ENCODE results near the gene TASP1. TPM values are rescaled to one million over a fixed set of nuclear protein-coding genes. Genes with fewer than 3 reads are reported as not detected.
A peak's percentile ranks its signal among the peaks of the same experiment; 100 is the strongest.
"Not testable (repeated sequence)": the region's sequence is repeated elsewhere in the genome, so short reads cannot be mapped to it uniquely, and the experiment has no call there.

Gene TASP1
- total and polyA plus RNA-seq, 8 donors, result 2.9 to 33.8 (median 6.9) TPM

DNA sequence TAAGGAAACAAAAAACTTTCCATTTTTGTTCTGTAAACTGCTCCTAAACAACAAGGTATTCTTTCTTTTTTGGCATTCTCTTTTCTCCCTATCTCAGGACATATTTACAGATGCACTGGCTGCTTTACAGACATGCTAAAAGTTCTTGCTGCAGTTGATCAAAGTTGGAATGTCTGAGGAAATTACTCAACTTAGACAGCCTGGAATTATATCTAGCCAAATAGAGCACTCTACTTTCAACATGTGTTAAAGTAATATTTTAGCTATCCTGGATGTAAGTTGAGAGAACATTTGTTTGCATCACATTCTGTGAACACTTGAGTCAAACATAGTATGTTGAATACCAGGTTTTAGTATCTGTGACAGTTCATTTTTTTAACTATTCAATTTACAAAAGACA is 24.8 kb downstream of the TASP1 start:
- peaks cover 0 to 11% (median 0%) of the 10 kb centered on the region in 4 donors for H3K4me1 ChIP-seq
- H3K4me3 ChIP-seq, result no peak overlapping the region
- H3K27ac ChIP-seq, result no peak overlapping the region
- H3K9me3 ChIP-seq, result no peaks in the 10 kb centered on the region
- H3K27me3 ChIP-seq, result no peaks in the 10 kb centered on the region
- H3K36me3 ChIP-seq, result peaks cover 0 to 16% (median 12%) of the 10 kb centered on the region in 4 donors
- DNase-seq, result peak in 1 of 2 donors; percentile 40
- intact Hi-C loops (cut with DNase I; ENCODE audit: low total_unique reads), result no loop called here
- TF ChIP-seq POLR2A (IDR thresholded peaks at IDR 0.05), result no peak
- TF ChIP-seq EP300 (IDR thresholded peaks at IDR 0.05), result no peak
- TF ChIP-seq, protein P1, sequence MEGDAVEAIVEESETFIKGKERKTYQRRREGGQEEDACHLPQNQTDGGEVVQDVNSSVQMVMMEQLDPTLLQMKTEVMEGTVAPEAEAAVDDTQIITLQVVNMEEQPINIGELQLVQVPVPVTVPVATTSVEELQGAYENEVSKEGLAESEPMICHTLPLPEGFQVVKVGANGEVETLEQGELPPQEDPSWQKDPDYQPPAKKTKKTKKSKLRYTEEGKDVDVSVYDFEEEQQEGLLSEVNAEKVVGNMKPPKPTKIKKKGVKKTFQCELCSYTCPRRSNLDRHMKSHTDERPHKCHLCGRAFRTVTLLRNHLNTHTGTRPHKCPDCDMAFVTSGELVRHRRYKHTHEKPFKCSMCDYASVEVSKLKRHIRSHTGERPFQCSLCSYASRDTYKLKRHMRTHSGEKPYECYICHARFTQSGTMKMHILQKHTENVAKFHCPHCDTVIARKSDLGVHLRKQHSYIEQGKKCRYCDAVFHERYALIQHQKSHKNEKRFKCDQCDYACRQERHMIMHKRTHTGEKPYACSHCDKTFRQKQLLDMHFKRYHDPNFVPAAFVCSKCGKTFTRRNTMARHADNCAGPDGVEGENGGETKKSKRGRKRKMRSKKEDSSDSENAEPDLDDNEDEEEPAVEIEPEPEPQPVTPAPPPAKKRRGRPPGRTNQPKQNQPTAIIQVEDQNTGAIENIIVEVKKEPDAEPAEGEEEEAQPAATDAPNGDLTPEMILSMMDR (IDR thresholded peaks at IDR 0.05), result no peak

DNA sequence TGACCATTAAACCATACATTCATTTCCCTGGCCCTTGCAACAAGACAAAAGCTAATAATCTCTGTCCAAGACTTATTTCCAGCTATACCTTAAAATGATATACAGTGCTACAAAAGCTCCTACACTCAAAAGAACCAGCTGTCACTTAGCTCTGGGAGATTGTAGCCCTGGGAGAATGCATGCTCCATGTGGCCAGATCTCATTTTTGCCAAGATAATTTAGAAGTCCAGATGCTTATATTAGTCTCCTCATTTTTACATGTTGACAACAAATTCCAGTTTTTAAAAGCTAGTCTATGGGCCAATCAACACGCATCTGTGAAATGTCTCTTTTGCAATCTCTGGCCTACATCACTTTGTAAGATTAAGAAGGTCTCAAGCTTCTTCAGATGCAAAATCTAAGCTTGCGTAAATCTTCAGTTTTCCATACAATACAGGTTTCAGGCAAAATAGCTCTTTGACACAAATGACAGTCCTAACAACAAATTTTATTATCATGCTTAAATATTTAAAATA is 27.1 kb downstream of the TASP1 start:
- Histone ChIP-seq H3K27ac (no peak overlapping the region), H3K4me1 (peaks cover 0 to 11% (median 0%) of the 10 kb centered on the region in 4 donors), H3K9me3 (no peaks in the 10 kb centered on the region), H3K4me3 (no peak overlapping the region), H3K36me3 (peaks cover 0 to 13% (median 11%) of the 10 kb centered on the region in 4 donors), H3K27me3 (no peaks in the 10 kb centered on the region)
- intact Hi-C loops (cut with DNase I; ENCODE audit: low total_unique reads), result no loop called here
- WGBS, 5 donors, result 89 to 99% (median 96%) methylated on average over 2 of the region's 2 CpGs
- TF ChIP-seq EP300 (IDR thresholded peaks at IDR 0.05) (no peak), POLR2A (IDR thresholded peaks at IDR 0.05) (no peak), POLR2AphosphoS5 (IDR thresholded peaks at IDR 0.05) (no peak)
- TF ChIP-seq, protein P1 (IDR thresholded peaks at IDR 0.05), result no peak
- DNase-seq, result peak in 1 of 2 donors; percentile 10

DNA sequence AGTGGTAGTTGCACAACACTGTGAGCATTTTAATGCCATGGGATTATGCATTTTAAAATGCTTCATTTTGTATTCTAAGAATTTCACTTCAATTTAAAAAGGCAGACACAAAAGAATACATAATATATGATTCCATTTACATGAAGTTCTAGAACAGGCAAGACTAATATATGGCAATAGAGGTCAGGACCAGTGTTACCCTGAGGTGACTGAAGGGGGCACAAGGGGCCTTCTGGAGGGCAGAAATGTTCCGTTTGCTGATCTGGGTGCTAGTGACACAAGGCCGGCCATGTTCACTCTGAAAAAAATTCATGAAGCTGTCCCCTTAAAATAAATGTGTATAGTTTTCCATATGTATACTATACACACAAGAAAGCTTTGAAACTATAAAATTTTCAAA is 28.5 kb downstream of the TASP1 start:
- Histone ChIP-seq H3K36me3 (peaks cover 0 to 12% (median 4%) of the 10 kb centered on the region in 4 donors), H3K4me3 (no peak overlapping the region), H3K27ac (no peak overlapping the region), H3K27me3 (no peaks in the 10 kb centered on the region), H3K4me1 (peaks cover 0 to 11% (median 0%) of the 10 kb centered on the region in 4 donors), H3K9me3 (no peaks in the 10 kb centered on the region)
- 84 to 90% (median 89%) methylated on average over 2 of the region's 2 CpGs for WGBS, 5 donors
- TF ChIP-seq, protein P1 (IDR thresholded peaks at IDR 0.05), result no peak
- TF ChIP-seq EP300 (IDR thresholded peaks at IDR 0.05) (no peak), POLR2AphosphoS5 (IDR thresholded peaks at IDR 0.05) (no peak), POLR2A (IDR thresholded peaks at IDR 0.05) (no peak)
- intact Hi-C loops (cut with DNase I; ENCODE audit: low total_unique reads), result no loop called here
- DNase-seq, result peak in 1 of 2 donors; percentile 6

DNA sequence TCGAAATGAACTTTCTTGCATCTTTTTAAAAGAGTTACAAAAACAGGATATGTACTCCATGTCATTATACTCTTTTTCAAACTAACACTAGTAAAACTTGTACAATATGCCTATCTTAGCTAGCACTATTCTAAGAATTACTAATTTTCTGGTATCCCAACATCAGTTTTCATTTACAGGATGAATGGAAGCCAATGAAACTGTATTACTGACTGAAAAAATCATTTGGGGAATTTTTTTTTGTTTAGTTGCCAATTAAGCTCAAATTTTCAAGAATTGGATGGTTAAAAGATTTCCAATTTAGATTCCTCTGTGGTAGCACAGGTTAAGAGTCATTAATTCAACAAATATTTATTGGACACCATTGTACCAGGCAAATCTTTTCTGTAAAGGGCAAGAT is 30.7 kb downstream of the TASP1 start:
- TF ChIP-seq POLR2AphosphoS5 (IDR thresholded peaks at IDR 0.05) (no peak), POLR2A (IDR thresholded peaks at IDR 0.05) (no peak), EP300 (IDR thresholded peaks at IDR 0.05) (no peak)
- TF ChIP-seq, protein P1 (IDR thresholded peaks at IDR 0.05), result no peak
- Histone ChIP-seq H3K4me1 (no peaks in the 10 kb centered on the region), H3K27ac (no peak overlapping the region), H3K36me3 (peaks cover 0 to 12% (median 8%) of the 10 kb centered on the region in 4 donors), H3K9me3 (no peaks in the 10 kb centered on the region), H3K27me3 (no peaks in the 10 kb centered on the region), H3K4me3 (no peak overlapping the region)
- no peak for DNase-seq
- 88 to 95% (median 93%) methylated on average over 1 of the region's 1 CpG for WGBS, 5 donors
- intact Hi-C loops (cut with DNase I; ENCODE audit: low total_unique reads), result no loop called here

DNA sequence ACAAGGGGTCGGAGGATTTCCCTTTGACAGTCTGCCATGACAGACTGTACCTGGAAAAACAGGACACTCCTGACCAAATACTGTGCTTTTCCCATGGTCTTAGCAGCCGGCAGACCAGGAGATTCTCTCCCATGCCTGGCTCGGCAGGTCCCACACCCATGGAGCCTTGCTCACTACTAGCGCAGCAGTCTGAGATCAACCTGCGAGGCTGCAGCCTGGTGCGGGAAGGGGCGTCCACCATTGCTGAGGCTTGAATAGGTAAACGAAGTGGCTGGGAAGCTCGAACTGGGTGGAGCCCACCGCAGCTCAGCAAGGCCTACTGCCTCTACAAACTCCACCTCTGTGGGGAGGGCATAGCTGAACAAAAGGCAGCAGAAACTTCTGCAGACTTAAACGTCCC is 45.3 kb downstream of the TASP1 start:
- H3K4me3 ChIP-seq; DNase-seq; H3K27ac ChIP-seq; H3K9me3 ChIP-seq; H3K4me1 ChIP-seq; intact Hi-C loops (cut with DNase I; ENCODE audit: low total_unique reads); H3K27me3 ChIP-seq: not testable (repeated sequence)
- WGBS, 5 donors, result 83 to 88% (median 88%) methylated on average over 11 of the region's 11 CpGs
- peaks cover 0 to 13% (median 4%) of the 10 kb centered on the region in 4 donors for H3K36me3 ChIP-seq
